DOHH2 (cell line): ENCODE measurements around the gene BHLHA9.

Experiments
- EZH2phosphoT487 ChIP-seq: fragments of 200-600 bp; sonication (generic); IDR thresholded peaks from 2 replicates; pipeline ENCODE4 v1.6.1; 2017; ENCODE audit warnings: borderline replicate concordance, mild to moderate bottlenecking, antibody characterized with exemption, low read length, moderate library complexity, mixed read lengths
- TF ChIP-seq, protein P1 (sequence below): fragments of 200-600 bp; sonication (generic); IDR thresholded peaks from one replicate; pipeline ENCODE4 v1.5.1; 2014; ENCODE audit warnings: antibody characterized with exemption, mild to moderate bottlenecking, low read depth, low read length; ENCODE audit not compliant: poor library complexity, severe bottlenecking

GRCh38 chr17:1289695-1290094 lies 19.5 kb downstream of the BHLHA9 start:
- TF ChIP-seq, protein P1, sequence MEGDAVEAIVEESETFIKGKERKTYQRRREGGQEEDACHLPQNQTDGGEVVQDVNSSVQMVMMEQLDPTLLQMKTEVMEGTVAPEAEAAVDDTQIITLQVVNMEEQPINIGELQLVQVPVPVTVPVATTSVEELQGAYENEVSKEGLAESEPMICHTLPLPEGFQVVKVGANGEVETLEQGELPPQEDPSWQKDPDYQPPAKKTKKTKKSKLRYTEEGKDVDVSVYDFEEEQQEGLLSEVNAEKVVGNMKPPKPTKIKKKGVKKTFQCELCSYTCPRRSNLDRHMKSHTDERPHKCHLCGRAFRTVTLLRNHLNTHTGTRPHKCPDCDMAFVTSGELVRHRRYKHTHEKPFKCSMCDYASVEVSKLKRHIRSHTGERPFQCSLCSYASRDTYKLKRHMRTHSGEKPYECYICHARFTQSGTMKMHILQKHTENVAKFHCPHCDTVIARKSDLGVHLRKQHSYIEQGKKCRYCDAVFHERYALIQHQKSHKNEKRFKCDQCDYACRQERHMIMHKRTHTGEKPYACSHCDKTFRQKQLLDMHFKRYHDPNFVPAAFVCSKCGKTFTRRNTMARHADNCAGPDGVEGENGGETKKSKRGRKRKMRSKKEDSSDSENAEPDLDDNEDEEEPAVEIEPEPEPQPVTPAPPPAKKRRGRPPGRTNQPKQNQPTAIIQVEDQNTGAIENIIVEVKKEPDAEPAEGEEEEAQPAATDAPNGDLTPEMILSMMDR = no peak
- TF ChIP-seq EZH2phosphoT487 = no peak
